M059J (cell line): Measurements from ENCODE around the gene ACSF2. TPM values are rescaled to one million over a fixed set of nuclear protein-coding genes. Genes with fewer than 3 reads are reported as not detected.

Experiments
- DNase-seq: peaks from one replicate; pipeline ENCODE4 v3.0.0-alpha.2; 2012; ENCODE audit warnings: low read depth
- total RNA-seq: library from RNA; depleted of rRNA; stranded (reverse); fragments of >200 nt; shearing (Covaris generic); gene quantifications from 2 replicates; pipeline ENCODE4 v1.2.3, GENCODE V29; 2014

ACSF2 gene
- total RNA-seq, 1 experiment from 2014 or later = 29.1 TPM

- no peak for DNase-seq
These were observed 14.3 kb downstream of the ACSF2 start for GRCh38 chr17:50440172-50440837.

DNA sequence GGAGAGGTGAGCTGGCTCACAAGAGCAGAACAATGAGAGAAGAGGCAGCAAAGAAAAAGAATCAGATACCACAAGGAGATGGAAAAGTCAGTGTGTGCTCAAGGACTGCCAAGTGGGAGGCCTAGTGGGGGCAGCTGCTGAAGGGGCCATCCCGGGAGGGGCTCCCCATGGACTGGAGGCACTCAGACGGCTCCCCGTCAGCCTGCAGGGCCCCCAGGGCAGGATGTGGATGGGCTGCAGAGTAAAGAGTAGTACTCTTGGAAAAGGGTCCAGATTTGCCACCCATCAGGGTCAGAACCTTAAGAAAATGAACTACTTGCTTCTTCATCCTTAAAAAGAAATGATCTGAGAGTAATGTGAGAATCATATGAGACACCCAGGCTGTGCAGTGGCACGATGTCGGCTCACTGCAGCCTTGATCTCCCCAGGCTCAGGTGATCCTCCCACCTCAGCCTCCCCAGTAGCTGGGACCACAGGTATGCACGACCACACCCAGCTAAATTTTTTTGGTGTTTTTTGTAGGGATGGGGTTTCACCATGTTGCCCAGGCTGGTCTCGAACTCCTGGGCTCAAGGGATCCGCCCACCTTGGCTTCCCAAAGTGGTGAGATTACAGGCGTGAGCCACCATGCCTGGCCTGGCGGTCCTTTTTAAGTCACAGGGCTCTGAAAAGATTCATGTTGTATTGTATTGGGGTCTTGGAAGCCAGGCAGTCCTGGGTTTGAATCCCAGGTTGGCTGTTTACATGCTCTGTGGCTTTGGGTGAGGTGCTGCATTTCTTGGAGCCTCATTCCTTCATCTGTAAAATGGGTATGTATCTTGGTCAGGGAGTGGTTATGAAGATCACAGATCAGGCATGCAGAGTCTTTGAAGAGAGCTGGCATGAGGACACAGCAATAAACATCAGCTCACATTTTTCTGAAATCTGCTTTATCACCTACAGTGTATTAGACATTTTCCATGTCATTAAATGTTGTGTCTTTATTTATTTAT is 15.1 kb downstream of the ACSF2 start:
- DNase-seq = no peak

- no peak for DNase-seq
These were observed 17.5 kb downstream of the ACSF2 start for GRCh38 chr17:50443505-50443974.

- no peak for DNase-seq
These were observed 19.1 kb downstream of the ACSF2 start for GRCh38 chr17:50444841-50445715.

DNA sequence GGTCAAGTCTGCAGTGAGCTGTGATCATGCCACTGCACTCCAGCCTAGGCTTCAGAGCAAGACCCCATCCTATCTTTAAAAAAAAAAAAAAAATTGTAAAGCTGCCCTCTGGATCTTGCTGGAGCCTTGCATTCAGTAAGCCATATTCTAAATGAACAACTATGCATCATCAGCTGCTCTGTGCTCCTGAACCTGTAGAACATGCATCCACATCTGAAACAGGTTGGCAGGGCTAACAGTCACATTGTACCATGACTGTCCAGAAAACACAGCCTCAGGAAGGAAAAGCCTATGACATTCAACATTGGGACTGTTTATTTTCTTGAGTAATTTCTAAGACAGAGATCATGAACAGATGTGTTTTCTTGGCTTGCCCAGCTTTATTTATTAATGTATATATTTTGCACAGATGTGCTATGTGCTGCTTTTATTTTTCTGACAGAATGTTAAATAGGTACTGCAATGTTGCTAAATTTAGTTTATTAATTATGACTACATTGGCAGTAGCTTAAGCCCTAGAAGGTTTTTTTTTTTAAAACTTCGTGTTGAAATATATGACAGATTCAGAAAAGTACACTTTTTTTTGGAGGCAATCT is 19.8 kb downstream of the ACSF2 start:
- DNase-seq = no peak

DNA sequence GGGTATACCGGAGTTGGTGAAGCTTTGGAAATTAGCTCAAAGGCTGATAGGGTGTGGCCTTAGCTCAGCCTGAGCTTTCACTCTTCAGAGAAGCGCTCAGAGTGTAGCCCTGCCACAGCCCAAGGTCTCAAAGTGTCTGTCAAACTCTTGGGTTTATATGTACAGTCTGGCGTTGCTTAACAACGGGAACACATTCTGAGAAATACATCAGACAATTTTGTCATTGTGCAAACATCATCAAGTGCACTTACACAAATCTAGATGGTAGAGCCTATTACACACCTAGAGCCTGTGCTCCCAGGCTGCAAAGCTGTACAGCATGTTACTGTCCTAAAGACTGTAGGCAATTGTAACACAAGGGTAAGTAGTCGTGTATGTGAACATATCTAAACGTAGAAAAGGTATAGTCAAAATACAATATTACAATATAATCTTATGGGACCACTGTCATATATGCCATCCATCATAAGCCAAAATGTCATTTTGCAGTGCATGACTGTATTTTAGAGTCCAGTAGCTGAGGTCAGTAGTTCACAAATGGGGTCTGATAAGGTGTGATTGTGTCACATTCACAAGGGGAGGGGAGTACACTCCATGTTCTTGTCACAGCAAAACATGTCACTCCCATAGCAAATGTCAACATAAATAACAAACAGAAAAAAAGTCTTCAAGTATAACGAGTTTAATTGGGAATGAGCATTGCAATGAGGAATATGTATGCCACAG is 22.0 kb downstream of the ACSF2 start:
- no peak for DNase-seq

- DNase-seq = no peak
These were observed 22.6 kb downstream of the ACSF2 start for GRCh38 chr17:50448643-50449042.

DNA sequence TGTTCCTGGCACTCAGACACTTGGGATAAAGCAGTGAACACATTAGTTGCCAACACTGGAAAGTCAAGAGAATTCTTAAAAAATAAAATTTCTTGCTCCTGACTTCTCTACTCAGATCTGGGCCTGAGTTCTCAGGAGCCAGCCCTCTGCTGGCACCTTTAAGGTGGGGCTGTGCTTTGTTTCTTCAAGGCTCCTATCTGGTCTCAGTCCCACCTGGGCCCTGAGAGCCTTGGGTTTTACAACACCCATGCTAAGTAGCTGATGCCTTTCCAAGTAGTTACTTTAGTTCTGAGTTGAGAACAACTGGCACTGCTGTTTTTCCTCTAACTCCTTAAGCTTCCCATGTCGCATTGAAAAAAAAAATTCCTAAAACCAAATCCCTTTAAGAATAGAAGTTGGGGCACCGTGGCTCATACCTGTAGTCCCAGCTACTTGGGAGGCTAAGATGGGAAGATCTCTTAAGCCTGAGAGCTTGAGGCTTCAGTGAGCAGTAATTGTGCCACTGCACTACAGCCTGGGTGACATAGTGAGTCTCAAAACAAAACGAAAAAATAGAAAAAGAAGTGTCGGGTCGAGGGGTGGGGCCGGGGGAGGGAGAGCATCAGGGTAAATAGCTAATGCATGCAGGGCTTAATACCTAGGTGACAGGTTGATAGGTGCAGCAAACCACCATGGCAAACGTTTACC is 26.1 kb downstream of the ACSF2 start:
- no peak for DNase-seq

GRCh38 chr17:50452630-50453300 is 26.7 kb downstream of the ACSF2 start:
- peak; percentile 74 for DNase-seq

DNA sequence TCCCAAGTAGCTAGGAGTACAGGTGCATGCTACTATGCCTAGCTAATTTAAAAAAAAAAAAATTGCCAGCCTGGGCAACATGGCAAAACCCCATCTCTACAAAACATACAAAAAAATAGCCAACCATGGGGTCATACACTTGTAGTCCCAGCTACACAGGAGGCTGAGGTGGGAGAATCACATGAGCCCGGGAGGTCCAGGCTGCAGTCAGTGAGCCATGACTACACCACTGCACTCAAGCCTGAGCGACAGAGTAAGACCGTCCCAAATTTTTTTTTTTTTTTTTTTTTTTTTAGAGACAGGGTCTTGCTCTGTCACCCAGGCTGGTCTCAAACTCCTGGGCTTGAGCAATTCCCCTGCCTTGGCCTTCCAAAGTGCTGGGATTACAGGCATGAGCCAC is 27.9 kb downstream of the ACSF2 start:
- DNase-seq = no peak

DNA sequence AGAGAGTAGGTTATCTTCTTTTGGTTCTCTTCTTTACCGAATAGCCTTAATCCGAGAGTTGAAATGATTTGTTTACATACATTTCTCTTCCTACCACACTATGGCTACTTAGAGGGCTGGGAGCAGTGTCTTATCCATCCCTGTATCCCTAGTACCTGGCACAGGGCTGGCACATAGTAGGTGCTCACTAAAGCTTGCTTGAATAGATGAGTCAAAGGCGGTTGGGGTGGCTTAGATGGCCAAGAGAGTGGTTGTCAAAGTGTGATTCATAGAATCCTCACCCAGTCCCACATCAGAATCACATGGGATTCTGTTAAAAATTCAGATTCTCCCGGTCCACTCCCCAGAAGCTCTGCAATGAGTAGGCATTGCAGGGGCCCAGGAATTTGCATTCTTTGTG is 31.6 kb downstream of the ACSF2 start:
- no peak for DNase-seq

- DNase-seq = peak; percentile 21
These were observed 32.3 kb downstream of the ACSF2 start for GRCh38 chr17:50458270-50458669.

- peak; percentile 72 for DNase-seq
These were observed 33.0 kb downstream of the ACSF2 start for GRCh38 chr17:50458701-50459676.

GRCh38 chr17:50459756-50460155 is 33.7 kb downstream of the ACSF2 start:
- no peak for DNase-seq

GRCh38 chr17:50460831-50461526 is 35.0 kb downstream of the ACSF2 start:
- DNase-seq = no peak

GRCh38 chr17:50461550-50462132 is 35.6 kb downstream of the ACSF2 start:
- DNase-seq = no peak

- no peak for DNase-seq
These were observed 36.4 kb downstream of the ACSF2 start for GRCh38 chr17:50462446-50462845.
